ENCODE measurements around the gene TLN1.

TLN1 gene

GRCh38 chr9:35728041-35728971 lies 3.7 kb downstream of the TLN1 start:
- DNase-seq (ENCODE audit: low read depth), result no peak

GRCh38 chr9:35727676-35728040 lies 4.3 kb downstream of the TLN1 start:
- DNase-seq (ENCODE audit: low read depth), result no peak

- no peak for DNase-seq (ENCODE audit: low read depth)
Measured at GRCh38 chr9:35726931-35727330, 5.1 kb downstream of the TLN1 start.

- no peak for DNase-seq (ENCODE audit: low read depth)
Measured at GRCh38 chr9:35725362-35725761, 6.6 kb downstream of the TLN1 start.

- DNase-seq (ENCODE audit: low read depth), result no peak
Measured at GRCh38 chr9:35723908-35724307, 8.1 kb downstream of the TLN1 start.

GRCh38 chr9:35723426-35723825 lies 8.6 kb downstream of the TLN1 start:
- no peak for DNase-seq (ENCODE audit: low read depth)

- no peak for DNase-seq (ENCODE audit: low read depth)
Measured at GRCh38 chr9:35719546-35719945, 12.4 kb downstream of the TLN1 start.

GRCh38 chr9:35718721-35719511 lies 13.1 kb downstream of the TLN1 start:
- DNase-seq (ENCODE audit: low read depth), result no peak

GRCh38 chr9:35717132-35717870 lies 14.7 kb downstream of the TLN1 start:
- DNase-seq (ENCODE audit: low read depth), result no peak

- no peak for DNase-seq (ENCODE audit: low read depth)
Measured at GRCh38 chr9:35716230-35716629, 15.8 kb downstream of the TLN1 start.

GRCh38 chr9:35714579-35715252 lies 17.3 kb downstream of the TLN1 start:
- DNase-seq (ENCODE audit: low read depth), result no peak

GRCh38 chr9:35714123-35714522 lies 17.9 kb downstream of the TLN1 start:
- DNase-seq (ENCODE audit: low read depth), result no peak

GRCh38 chr9:35713578-35713977 lies 18.4 kb downstream of the TLN1 start:
- DNase-seq (ENCODE audit: low read depth), result no peak

- DNase-seq (ENCODE audit: low read depth), result no peak
Measured at GRCh38 chr9:35712762-35713400, 19.1 kb downstream of the TLN1 start.

GRCh38 chr9:35711501-35712428 lies 20.2 kb downstream of the TLN1 start:
- DNase-seq (ENCODE audit: low read depth), result no peak

- DNase-seq (ENCODE audit: low read depth), result no peak
Measured at GRCh38 chr9:35710818-35711500, 21.0 kb downstream of the TLN1 start.

GRCh38 chr9:35708146-35708545 lies 23.8 kb downstream of the TLN1 start:
- no peak for DNase-seq (ENCODE audit: low read depth)

- DNase-seq (ENCODE audit: low read depth), result no peak
Measured at GRCh38 chr9:35706951-35707350, 25.0 kb downstream of the TLN1 start.

- DNase-seq (ENCODE audit: low read depth), result no peak
Measured at GRCh38 chr9:35705836-35706430, 26.1 kb downstream of the TLN1 start.

Measured in stimulated activated CD4-positive, alpha-beta T cell treated with anti-CD3 and anti-CD28 coated beads, Interleukin-2, amount 100 ng/mL, for 4 hours (primary cell).